Stimulated activated memory B cell treated with anti-CD40 and anti-IgM and Interleukin-4, amounts not matched to agents 10 μg/mL and 1 μg/mL and 100 μg/mL, for 72 hours (primary cell): ENCODE results near the gene CIB4.

Experiments
- ATAC-seq: fragments of 150-1000 bp; cut with Tn5 transposase; 2 replicates; pipeline ENCODE4 v1.10.0; 2021
- H3K27ac Mint-ChIP-seq: one replicate; pipeline ENCODE4 v1.8.0; 2022; ENCODE audit warnings: mild to moderate bottlenecking, mixed read lengths
- H3K27me3 Mint-ChIP-seq: one replicate; pipeline ENCODE4 v1.8.0; 2022; ENCODE audit warnings: mixed read lengths
- H3K36me3 Mint-ChIP-seq: one replicate; pipeline ENCODE4 v1.8.0; 2022; ENCODE audit warnings: mixed read lengths
- H3K4me1 Mint-ChIP-seq: one replicate; pipeline ENCODE4 v1.8.0; 2022; ENCODE audit warnings: mixed read lengths
- H3K4me3 Mint-ChIP-seq: one replicate; pipeline ENCODE4 v1.8.0; 2022; ENCODE audit warnings: mild to moderate bottlenecking, moderate library complexity, mixed read lengths
- H3K9me3 Mint-ChIP-seq: one replicate; pipeline ENCODE4 v1.8.0; 2022; ENCODE audit warnings: mixed read lengths

CIB4 gene

DNA sequence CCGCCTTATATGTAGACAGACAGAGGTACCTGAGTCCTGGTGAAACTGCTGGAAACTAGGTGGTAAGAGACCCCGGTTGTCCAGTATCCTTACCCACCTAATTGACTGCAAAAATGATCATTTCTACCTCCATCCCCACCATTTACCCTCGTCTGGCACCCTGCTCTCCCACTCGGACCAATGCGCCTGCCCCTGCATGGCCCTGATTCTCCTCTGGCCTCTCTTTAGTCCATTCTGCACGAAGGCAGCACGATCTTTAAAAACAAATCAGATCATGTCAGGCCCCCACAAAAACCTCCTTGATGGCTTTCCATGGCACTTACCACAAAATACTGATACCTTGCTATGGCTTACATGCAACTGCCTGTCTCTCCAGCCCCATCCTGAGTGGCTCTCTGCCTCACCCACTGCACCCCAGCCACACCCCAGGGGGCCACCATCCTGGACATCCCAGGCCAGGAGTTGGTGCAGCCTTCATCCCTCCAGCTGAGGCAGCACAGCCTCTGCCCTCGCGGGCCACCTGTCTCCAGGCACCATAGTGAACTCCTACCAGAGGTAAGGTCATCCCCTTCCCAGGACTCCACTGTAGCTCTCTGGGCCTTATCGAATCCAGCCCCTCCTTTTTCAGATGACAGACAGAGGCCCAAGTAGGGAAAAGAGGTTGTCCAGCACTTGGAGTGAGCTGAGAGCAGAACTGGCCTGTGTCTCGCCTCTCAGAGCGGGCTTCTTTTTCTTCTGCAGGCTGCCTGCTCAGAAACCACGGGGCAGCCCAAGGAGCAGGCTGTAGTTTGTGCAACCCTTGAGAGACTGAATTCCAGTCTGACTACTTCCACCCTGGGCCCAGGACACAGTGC lies 12.3 kb upstream of the CIB4 start:
- no peak overlapping the region for H3K4me3 Mint-ChIP-seq
- H3K9me3 Mint-ChIP-seq, result no peaks in the 10 kb centered on the region
- no peaks in the 10 kb centered on the region for H3K36me3 Mint-ChIP-seq
- H3K27ac Mint-ChIP-seq, result no peak overlapping the region
- no peak for ATAC-seq
- H3K4me1 Mint-ChIP-seq, result no peaks in the 10 kb centered on the region
- peaks cover 50% of the 10 kb centered on the region for H3K27me3 Mint-ChIP-seq

DNA sequence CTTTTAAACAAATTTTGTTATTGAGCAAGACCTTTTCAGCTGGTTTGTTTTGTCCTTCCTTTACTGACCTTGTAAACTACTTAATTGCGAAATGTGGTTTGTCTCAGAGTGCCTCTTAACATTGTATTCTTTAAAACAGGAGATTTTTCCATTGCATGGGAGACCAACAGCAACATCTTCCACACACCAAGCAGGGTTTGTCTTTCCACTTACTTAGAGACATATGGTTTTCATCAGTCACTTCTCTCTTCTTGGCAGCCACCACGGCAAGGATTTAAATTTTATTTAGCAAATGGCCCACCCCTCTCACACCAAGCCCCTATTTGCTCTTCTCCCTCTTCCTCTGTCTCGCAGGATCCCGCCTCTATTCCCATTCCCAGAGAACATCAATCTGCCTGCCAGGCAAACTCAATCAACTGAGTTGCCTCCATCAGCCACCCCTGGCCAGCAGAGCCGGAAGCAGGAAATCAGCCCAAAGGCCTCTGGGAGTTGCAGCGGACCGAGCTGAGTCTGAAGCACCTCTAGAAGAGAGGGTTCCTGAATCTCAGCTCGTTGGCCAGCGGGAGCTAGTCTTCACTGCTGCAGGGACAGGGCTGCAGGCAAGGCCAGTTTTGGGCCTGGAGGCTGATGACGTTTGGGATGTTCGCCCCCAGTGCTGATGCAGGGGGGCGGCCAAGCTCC lies 11.3 kb upstream of the CIB4 start:
- no peaks in the 10 kb centered on the region for H3K9me3 Mint-ChIP-seq
- H3K36me3 Mint-ChIP-seq, result no peaks in the 10 kb centered on the region
- H3K4me1 Mint-ChIP-seq, result no peaks in the 10 kb centered on the region
- no peak overlapping the region for H3K4me3 Mint-ChIP-seq
- no peak for ATAC-seq
- no peak overlapping the region for H3K27ac Mint-ChIP-seq
- peaks cover 50% of the 10 kb centered on the region for H3K27me3 Mint-ChIP-seq

DNA sequence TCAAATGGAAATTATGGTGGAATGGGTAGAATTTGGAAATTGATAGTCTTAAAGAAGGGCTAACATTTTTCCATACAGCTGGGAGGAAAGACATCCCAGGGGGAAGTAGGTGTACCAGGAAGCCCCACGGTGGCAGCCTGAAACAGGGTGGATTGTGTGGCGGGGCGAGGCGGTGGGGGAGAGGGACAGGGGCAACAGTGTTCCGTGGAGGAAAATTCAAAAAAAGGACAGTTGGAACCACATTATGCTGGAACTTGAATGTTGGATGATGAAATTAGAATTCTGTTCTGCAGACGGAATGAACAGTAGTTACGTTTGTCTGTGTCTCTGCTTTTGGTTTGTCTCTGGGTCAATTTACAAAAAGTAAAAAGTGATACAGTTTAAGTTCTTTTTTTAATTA lies 10.6 kb upstream of the CIB4 start:
- ATAC-seq, result no peak
- H3K4me1 Mint-ChIP-seq, result no peaks in the 10 kb centered on the region
- H3K9me3 Mint-ChIP-seq, result no peaks in the 10 kb centered on the region
- no peak overlapping the region for H3K27ac Mint-ChIP-seq
- H3K4me3 Mint-ChIP-seq, result no peak overlapping the region
- no peaks in the 10 kb centered on the region for H3K36me3 Mint-ChIP-seq
- H3K27me3 Mint-ChIP-seq, result peaks cover 56% of the 10 kb centered on the region

GRCh38 chr2:26651470-26651771 lies 10.3 kb upstream of the CIB4 start:
- Mint-ChIP-seq H3K27me3 (peaks cover 58% of the 10 kb centered on the region), H3K36me3 (no peaks in the 10 kb centered on the region), H3K9me3 (no peaks in the 10 kb centered on the region), H3K4me1 (no peaks in the 10 kb centered on the region), H3K27ac (no peak overlapping the region), H3K4me3 (no peak overlapping the region)
- ATAC-seq, result no peak

- Mint-ChIP-seq H3K36me3 (no peaks in the 10 kb centered on the region), H3K27ac (no peak overlapping the region), H3K4me3 (no peak overlapping the region), H3K4me1 (no peaks in the 10 kb centered on the region), H3K27me3 (peaks cover 63% of the 10 kb centered on the region), H3K9me3 (no peaks in the 10 kb centered on the region)
- no peak for ATAC-seq
Measured at GRCh38 chr2:26650713-26651469, 9.7 kb upstream of the CIB4 start.

DNA sequence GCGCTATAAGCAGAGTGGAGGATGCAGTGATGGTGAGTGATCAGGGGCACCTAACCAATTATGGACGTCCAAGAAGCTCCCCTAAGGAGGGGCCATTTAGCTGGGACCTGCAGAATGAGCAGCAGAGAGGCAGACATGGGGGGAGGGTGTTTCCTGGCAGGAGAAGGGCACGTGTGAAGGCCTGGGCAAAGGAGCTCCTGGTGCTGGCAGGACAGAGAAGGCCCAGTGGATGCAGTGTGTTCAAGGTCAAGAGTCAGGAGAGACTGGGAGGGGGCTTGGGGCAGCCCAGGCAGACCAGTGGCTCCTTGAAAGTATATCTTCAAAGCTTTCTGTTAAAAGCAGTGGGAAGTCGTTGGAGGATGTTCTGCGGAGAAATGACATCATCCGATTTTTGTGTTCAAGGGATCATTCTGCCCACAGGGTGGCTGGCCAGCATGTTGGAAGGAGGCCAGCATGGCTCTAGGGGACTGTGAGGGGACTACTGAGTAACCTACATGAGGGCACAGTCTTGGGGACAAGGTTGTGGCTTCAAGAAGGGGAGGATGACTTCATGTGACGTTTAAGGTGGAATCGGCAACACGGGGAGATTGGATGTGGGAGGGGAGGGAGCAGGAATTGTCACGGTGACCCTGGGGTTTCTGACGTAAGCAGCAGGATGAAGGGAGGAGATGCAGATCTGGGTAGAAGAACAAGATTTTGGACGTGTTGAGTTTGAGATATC lies 9.0 kb upstream of the CIB4 start:
- no peak for ATAC-seq
- H3K27ac Mint-ChIP-seq, result no peak overlapping the region
- no peak overlapping the region for H3K4me3 Mint-ChIP-seq
- H3K36me3 Mint-ChIP-seq, result no peaks in the 10 kb centered on the region
- no peaks in the 10 kb centered on the region for H3K4me1 Mint-ChIP-seq
- H3K27me3 Mint-ChIP-seq, result peaks cover 71% of the 10 kb centered on the region
- no peaks in the 10 kb centered on the region for H3K9me3 Mint-ChIP-seq

GRCh38 chr2:26649322-26649721 lies 8.2 kb upstream of the CIB4 start:
- Mint-ChIP-seq H3K4me3 (no peak overlapping the region), H3K36me3 (no peaks in the 10 kb centered on the region), H3K27ac (no peak overlapping the region), H3K27me3 (peaks cover 75% of the 10 kb centered on the region), H3K9me3 (no peaks in the 10 kb centered on the region), H3K4me1 (no peaks in the 10 kb centered on the region)
- ATAC-seq, result no peak

DNA sequence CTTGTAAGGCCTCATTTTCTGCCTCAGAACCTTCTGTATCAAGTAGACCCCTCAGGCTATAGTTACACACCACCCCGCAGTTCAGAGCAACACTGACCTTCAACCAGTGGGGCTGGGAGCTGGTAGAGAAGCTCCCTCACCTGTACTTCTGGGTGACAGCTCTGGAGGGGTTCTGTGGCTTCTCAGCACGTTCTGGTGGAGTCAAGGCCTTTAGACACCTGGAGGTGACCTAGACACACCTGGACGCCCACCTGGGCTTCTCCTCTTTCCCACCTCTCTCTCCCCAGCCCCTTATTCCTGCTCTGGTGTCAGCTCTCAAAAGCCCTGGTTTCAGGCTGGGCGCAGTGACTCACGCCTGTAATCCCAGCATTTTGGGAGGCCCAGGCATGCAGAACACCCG lies 7.3 kb upstream of the CIB4 start:
- peaks cover 74% of the 10 kb centered on the region for H3K27me3 Mint-ChIP-seq
- H3K4me1 Mint-ChIP-seq, result no peaks in the 10 kb centered on the region
- no peaks in the 10 kb centered on the region for H3K36me3 Mint-ChIP-seq
- no peak for ATAC-seq
- no peaks in the 10 kb centered on the region for H3K9me3 Mint-ChIP-seq
- no peak overlapping the region for H3K27ac Mint-ChIP-seq
- H3K4me3 Mint-ChIP-seq, result no peak overlapping the region

DNA sequence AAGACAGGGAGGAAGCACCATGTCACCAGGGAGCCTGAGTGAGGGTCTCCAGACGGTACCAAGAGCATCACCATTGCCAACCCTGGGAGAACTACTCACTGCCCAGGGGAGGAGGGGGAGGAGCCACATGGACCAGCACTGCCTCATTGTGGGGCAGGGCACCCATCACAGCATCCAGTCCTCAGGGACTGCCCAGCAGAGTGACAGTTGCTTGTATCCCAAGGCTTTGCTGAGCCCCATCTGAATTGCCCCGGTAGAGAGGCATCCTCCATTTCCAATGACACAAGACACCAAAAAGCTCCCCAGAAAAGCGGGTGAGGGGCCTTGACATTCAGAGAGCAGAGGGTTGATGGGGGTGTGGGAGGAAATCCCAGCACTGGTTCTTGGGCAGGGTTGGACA lies 6.8 kb upstream of the CIB4 start:
- no peaks in the 10 kb centered on the region for H3K9me3 Mint-ChIP-seq
- no peak overlapping the region for H3K4me3 Mint-ChIP-seq
- H3K36me3 Mint-ChIP-seq, result no peaks in the 10 kb centered on the region
- H3K27me3 Mint-ChIP-seq, result peaks cover 73% of the 10 kb centered on the region
- H3K27ac Mint-ChIP-seq, result no peak overlapping the region
- H3K4me1 Mint-ChIP-seq, result no peaks in the 10 kb centered on the region
- ATAC-seq, result no peak

- ATAC-seq, result no peak
- Mint-ChIP-seq H3K4me3 (no peak overlapping the region), H3K4me1 (no peaks in the 10 kb centered on the region), H3K36me3 (no peaks in the 10 kb centered on the region), H3K27me3 (peaks cover 70% of the 10 kb centered on the region), H3K9me3 (no peaks in the 10 kb centered on the region), H3K27ac (no peak overlapping the region)
Measured at GRCh38 chr2:26646986-26647672, 6.0 kb upstream of the CIB4 start.

DNA sequence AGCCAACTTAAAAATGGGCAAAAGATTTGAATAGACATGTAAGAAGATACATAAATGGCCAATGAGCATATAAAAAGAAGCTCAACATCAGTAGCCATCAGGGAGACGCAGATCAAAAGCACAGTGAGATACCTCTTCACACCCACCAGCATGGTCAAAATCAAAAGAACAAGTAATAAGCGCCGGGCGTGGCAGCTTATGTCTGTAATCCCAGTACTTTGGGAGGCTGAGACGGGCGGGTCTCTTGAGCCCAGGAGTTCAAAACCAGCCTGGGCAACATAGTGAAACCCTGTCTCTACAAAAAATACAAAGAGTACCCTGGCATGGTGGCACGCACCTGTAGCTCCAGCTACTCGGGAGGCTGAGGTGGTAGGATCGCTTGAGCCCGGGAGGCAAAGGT lies 4.6 kb upstream of the CIB4 start:
- H3K27me3 Mint-ChIP-seq, result peaks cover 67% of the 10 kb centered on the region

DNA sequence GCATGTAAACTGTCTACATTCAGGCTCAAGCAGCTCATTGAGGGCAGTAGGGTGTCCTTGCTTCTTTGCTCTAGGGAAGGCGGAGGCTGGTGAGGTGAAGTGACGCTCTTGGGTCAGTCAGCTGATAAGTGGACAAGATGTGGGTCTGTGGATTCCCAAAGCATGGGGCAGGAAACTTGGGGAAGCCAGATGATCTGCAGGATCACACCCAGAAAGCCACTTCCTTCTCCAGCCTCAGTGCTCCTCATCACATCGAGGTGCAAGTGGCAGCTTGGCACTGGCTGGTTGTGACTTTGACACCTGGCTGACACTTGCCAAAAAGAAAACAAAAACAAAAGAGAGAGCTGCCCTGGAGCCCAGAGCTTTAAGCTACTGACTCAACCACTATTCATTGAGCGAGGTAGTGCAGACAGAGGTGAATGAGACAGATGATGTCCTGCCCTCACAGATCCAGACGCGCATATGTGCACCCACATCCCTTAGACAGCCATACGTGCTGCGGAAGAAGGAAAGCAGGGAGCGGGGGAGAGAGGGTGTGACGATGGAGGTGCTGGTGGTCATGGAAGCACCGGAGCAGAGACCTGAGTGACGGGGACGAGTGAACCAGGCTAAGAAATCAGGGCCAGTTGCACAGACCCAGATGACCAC lies 3.1 kb upstream of the CIB4 start:
- no peaks in the 10 kb centered on the region for H3K36me3 Mint-ChIP-seq
- H3K4me3 Mint-ChIP-seq, result no peak overlapping the region
- peaks cover 69% of the 10 kb centered on the region for H3K27me3 Mint-ChIP-seq
- no peaks in the 10 kb centered on the region for H3K9me3 Mint-ChIP-seq
- H3K27ac Mint-ChIP-seq, result no peak overlapping the region
- ATAC-seq, result no peak
- H3K4me1 Mint-ChIP-seq, result no peaks in the 10 kb centered on the region

More for the DNA sequence above, 4.6 kb upstream of the CIB4 start:
- Mint-ChIP-seq H3K9me3 (no peaks in the 10 kb centered on the region), H3K4me1 (no peaks in the 10 kb centered on the region), H3K27ac (no peak overlapping the region), H3K36me3 (no peaks in the 10 kb centered on the region), H3K4me3 (no peak overlapping the region)
- no peak for ATAC-seq

DNA sequence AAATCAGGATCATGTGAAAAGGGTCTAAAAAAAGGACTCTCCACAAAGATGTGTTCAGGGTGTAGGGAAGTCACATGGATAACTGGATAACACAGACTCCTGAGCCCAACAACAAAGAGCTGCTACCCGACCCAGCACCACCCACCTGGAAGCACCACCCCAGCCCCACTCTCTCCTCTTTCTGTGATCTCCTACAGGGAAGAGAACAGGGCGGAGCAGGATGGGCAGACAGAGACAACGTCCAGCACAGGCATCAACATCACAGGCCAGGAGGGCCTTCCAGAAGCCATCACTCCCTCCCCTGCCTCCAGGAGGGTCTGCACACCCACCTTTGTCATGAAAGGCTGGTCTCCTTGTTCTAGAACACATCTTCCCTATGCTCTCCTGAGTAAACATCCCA lies 1.3 kb upstream of the CIB4 start:
- H3K27ac Mint-ChIP-seq, result no peak overlapping the region
- no peaks in the 10 kb centered on the region for H3K4me1 Mint-ChIP-seq
- no peaks in the 10 kb centered on the region for H3K9me3 Mint-ChIP-seq
- no peak overlapping the region for H3K4me3 Mint-ChIP-seq
- ATAC-seq, result no peak
- no peaks in the 10 kb centered on the region for H3K36me3 Mint-ChIP-seq
- H3K27me3 Mint-ChIP-seq, result peaks cover 71% of the 10 kb centered on the region

GRCh38 chr2:26640331-26640745 lies 828 bp downstream of the CIB4 start:
- Mint-ChIP-seq H3K9me3 (no peaks in the 10 kb centered on the region), H3K4me1 (no peaks in the 10 kb centered on the region), H3K36me3 (no peaks in the 10 kb centered on the region), H3K27ac (no peak overlapping the region), H3K27me3 (peaks cover 52% of the 10 kb centered on the region), H3K4me3 (no peak overlapping the region)
- peak; percentile 9 for ATAC-seq
